ENCODE measurements around the gene CNPY4. TPM values are rescaled to one million over a fixed set of nuclear protein-coding genes. Genes with fewer than 3 reads are reported as not detected.

CNPY4 gene
- total and polyA plus RNA-seq, 2 experiments from 2014 or later: 13.8 to 18.4 TPM

- Histone ChIP-seq H3K36me3 (peaks cover 35% of the 10 kb centered on the region), H3K4me3 (peak overlapping the region; percentile 86), H3K9me3 (ENCODE audit: low read depth) (no peaks in the 10 kb centered on the region), H3K27ac (peak overlapping the region; percentile 88), H3K27me3 (no peaks in the 10 kb centered on the region), H3K4me1 (ENCODE audit: low read depth) (no peaks in the 10 kb centered on the region)
- no peak for TF ChIP-seq CTCF (IDR thresholded peaks at IDR 0.05; ENCODE audit: low read depth, low read length)
- peak; percentile 97 to 100 for DNase-seq (ENCODE audit: low read depth in 1 of 2, low spot score in 1 of 2)
Measured at GRCh38 chr7:100100420-100101015, 18.9 kb upstream of the CNPY4 start.

- no peaks in the 10 kb centered on the region for H3K4me1 ChIP-seq (ENCODE audit: low read depth)
- DNase-seq (ENCODE audit: low read depth in 1 of 2, low spot score in 1 of 2): peak; percentile 98 to 100
- no peaks in the 10 kb centered on the region for H3K27me3 ChIP-seq
- H3K9me3 ChIP-seq (ENCODE audit: low read depth): no peaks in the 10 kb centered on the region
- H3K36me3 ChIP-seq: peaks cover 29% of the 10 kb centered on the region
- H3K27ac ChIP-seq: peak within 1 kb of the TSS; percentile 90
- H3K4me3 ChIP-seq: peak within 1 kb of the TSS; percentile 86
- no peak for TF ChIP-seq CTCF (IDR thresholded peaks at IDR 0.05; ENCODE audit: low read depth, low read length)
Measured at GRCh38 chr7:100101016-100101862, 18.2 kb upstream of the CNPY4 start, which contains the start of the genes AP4M1 and MCM7. AP4M1 (plus strand) TSS chr7:100101643; CDS start chr7:100101715, 72 bp downstream. MCM7 (minus strand) TSS chr7:100101397; CDS start chr7:100101294, 103 bp downstream.

- Histone ChIP-seq H3K27ac (no peak overlapping the region), H3K27me3 (no peaks in the 10 kb centered on the region), H3K9me3 (ENCODE audit: low read depth) (no peaks in the 10 kb centered on the region), H3K4me3 (no peak overlapping the region), H3K36me3 (peaks cover 20% of the 10 kb centered on the region), H3K4me1 (ENCODE audit: low read depth) (no peaks in the 10 kb centered on the region)
- TF ChIP-seq CTCF (IDR thresholded peaks at IDR 0.05; ENCODE audit: low read depth, low read length): no peak
- peak in 1 of 2 donors; percentile 94 for DNase-seq (ENCODE audit: low read depth in 1 of 2, low spot score in 1 of 2)
Measured at GRCh38 chr7:100102950-100103840, 16.2 kb upstream of the CNPY4 start.

GRCh38 chr7:100105534-100105933 is 13.9 kb upstream of the CNPY4 start:
- TF ChIP-seq CTCF (IDR thresholded peaks at IDR 0.05; ENCODE audit: low read depth, low read length): no peak
- Histone ChIP-seq H3K36me3 (peaks cover 21% of the 10 kb centered on the region), H3K4me3 (no peak overlapping the region), H3K4me1 (ENCODE audit: low read depth) (no peaks in the 10 kb centered on the region), H3K27ac (no peak overlapping the region), H3K9me3 (ENCODE audit: low read depth) (no peaks in the 10 kb centered on the region), H3K27me3 (no peaks in the 10 kb centered on the region)
- no peak for DNase-seq (ENCODE audit: low read depth in 1 of 2, low spot score in 1 of 2)

- no peak for TF ChIP-seq CTCF (IDR thresholded peaks at IDR 0.05; ENCODE audit: low read depth, low read length)
- no peaks in the 10 kb centered on the region for H3K27me3 ChIP-seq
- no peak for DNase-seq (ENCODE audit: low read depth in 1 of 2, low spot score in 1 of 2)
Measured at GRCh38 chr7:100106633-100107032, 12.8 kb upstream of the CNPY4 start.

More at GRCh38 chr7:100106633-100107032, 12.8 kb upstream of the CNPY4 start:
- Histone ChIP-seq H3K4me1 (ENCODE audit: low read depth) (no peaks in the 10 kb centered on the region), H3K9me3 (ENCODE audit: low read depth) (no peaks in the 10 kb centered on the region), H3K27ac (no peak overlapping the region), H3K36me3 (peaks cover 28% of the 10 kb centered on the region), H3K4me3 (no peak overlapping the region)

Measured in cardiac muscle cell (in vitro differentiated cells and primary cell).